SK-N-SH treated with all-trans-retinoic acid at 6 μM for 48 hours (cell line): ENCODE results near the gene FYCO1.

Source experiments
- ARNTL ChIP-seq: fragments of 450-650 bp; formaldehyde crosslinking; IDR thresholded peaks from 2 replicates; pipeline ENCODE4 v1.5.0; 2020; ENCODE audit warnings: low read depth, mild to moderate bottlenecking, moderate library complexity, borderline replicate concordance
- CREB5 ChIP-seq: fragments of 250-450 bp; sonication (Bioruptor Pico); IDR thresholded peaks from 2 replicates; pipeline ENCODE4 v1.5.1; 2020; ENCODE audit warnings: low read depth, mild to moderate bottlenecking, moderate library complexity
- CSDC2 ChIP-seq: fragments of 250-450 bp; sonication (Bioruptor Pico); IDR thresholded peaks from 2 replicates; pipeline ENCODE4 v1.5.0; 2020; ENCODE audit warnings: mild to moderate bottlenecking, moderate library complexity
- CSRNP3 ChIP-seq: fragments of 250-450 bp; sonication (Bioruptor Pico); IDR thresholded peaks from 2 replicates; pipeline ENCODE4 v1.5.1; 2021; ENCODE audit warnings: mild to moderate bottlenecking, moderate library complexity
- ESRRG ChIP-seq: fragments of 250-450 bp; sonication (Bioruptor Pico); IDR thresholded peaks from 2 replicates; pipeline ENCODE4 v1.6.1; 2021; ENCODE audit warnings: mild to moderate bottlenecking
- ISL1 ChIP-seq: fragments of 250-450 bp; sonication (Bioruptor Pico); IDR thresholded peaks from 2 replicates; pipeline ENCODE4 v2.1.2; 2022; ENCODE audit warnings: mild to moderate bottlenecking, moderate library complexity
- PPARA ChIP-seq: fragments of 250-450 bp; sonication (Bioruptor Pico); IDR thresholded peaks from 2 replicates; pipeline ENCODE4 v1.5.0; 2020; ENCODE audit warnings: mild to moderate bottlenecking, borderline replicate concordance
- RARB ChIP-seq: fragments of 250-450 bp; sonication (Bioruptor Pico); IDR thresholded peaks from 2 replicates; pipeline ENCODE4 v1.8.0; 2021; ENCODE audit warnings: mild to moderate bottlenecking, moderate library complexity
- TOX ChIP-seq: fragments of 250-450 bp; sonication (Bioruptor Pico); IDR thresholded peaks from 2 replicates; pipeline ENCODE4 v1.8.0; 2021; ENCODE audit warnings: mild to moderate bottlenecking, moderate library complexity, borderline replicate concordance
- ZNF565 ChIP-seq: fragments of 450-650 bp; formaldehyde crosslinking; conservative IDR thresholded peaks from 2 replicates; pipeline ENCODE4 v1.5.0; 2020; ENCODE audit warnings: low read depth, mild to moderate bottlenecking, moderate library complexity

GRCh38 chr3:45948881-45949280, 46.7 kb downstream of the FYCO1 start:
- TF ChIP-seq CSRNP3 (no peak), ISL1 (CRISPR knock-in tag) (no peak), ZNF565 (CRISPR knock-in tag) (no peak), PPARA (CRISPR knock-in tag) (no peak), ARNTL (CRISPR knock-in tag) (no peak), CSDC2 (no peak), ESRRG (CRISPR knock-in tag) (no peak), TOX (no peak), CREB5 (CRISPR knock-in tag) (no peak), RARB (no peak)
